ENCODE measurements around the gene MYH10.

- TF ChIP-seq CTCF (IDR thresholded peaks at IDR 0.05): no peak
- no peak for TF ChIP-seq POLR2A (IDR thresholded peaks at IDR 0.05)
These were observed 8.9 kb downstream of the MYH10 start for GRCh38 chr17:8621585-8621984.

All from body of pancreas (tissue), 4 donors.